Neural progenitor cell (in vitro differentiated cells): ENCODE measurements around the gene CHTF8. TPM values are rescaled to one million over a fixed set of nuclear protein-coding genes. Genes with fewer than 3 reads are reported as not detected.
A peak's percentile ranks its signal among the peaks of the same experiment; 100 is the strongest.

Experiments
- DNase-seq: peaks from one replicate; pipeline ENCODE4 v3.0.0-alpha.2; 2016; ENCODE audit warnings: low spot score
- H2AFZ ChIP-seq: fragments of 200-600 bp; sonication (generic); replicated peaks from 2 replicates; pipeline ENCODE4 v1.6.1; 2016; ENCODE audit warnings: antibody characterized with exemption
- H3F3A ChIP-seq: fragments of 200-600 bp; sonication (generic); 2 replicates; pipeline ENCODE4 v1.6.1; 2016; ENCODE audit warnings: antibody characterized with exemption, low read depth
- H3K27ac ChIP-seq: fragments of 200-600 bp; sonication (generic); 2 replicates; pipeline ENCODE4 v1.5.1; 2016; ENCODE audit warnings: mild to moderate bottlenecking
- H3K27me3 ChIP-seq: fragments of 200-600 bp; sonication (generic); 2 replicates; pipeline ENCODE4 v1.6.1; 2016; ENCODE audit warnings: mild to moderate bottlenecking, moderate library complexity
- H3K36me3 ChIP-seq: fragments of 200-600 bp; sonication (generic); 2 replicates; pipeline ENCODE4 v1.5.1; 2016
- H3K4me1 ChIP-seq: fragments of 200-600 bp; sonication (generic); 2 replicates; pipeline ENCODE4 v1.6.1; 2016; ENCODE audit warnings: mixed run types
- H3K4me2 ChIP-seq: fragments of 200-600 bp; sonication (generic); 2 replicates; pipeline ENCODE4 v1.6.1; 2016
- H3K4me3 ChIP-seq: fragments of 200-600 bp; sonication (generic); 2 replicates; pipeline ENCODE4 v1.5.1; 2016
- H3K79me2 ChIP-seq: fragments of 200-600 bp; sonication (generic); 2 replicates; pipeline ENCODE4 v1.6.1; 2016; ENCODE audit warnings: low read depth
- H3K9ac ChIP-seq: fragments of 200-600 bp; sonication (generic); 2 replicates; pipeline ENCODE4 v1.6.1; 2016
- H3K9me3 ChIP-seq: fragments of 200-600 bp; sonication (generic); 2 replicates; pipeline ENCODE4 v1.5.1; 2016; ENCODE audit warnings: low read depth
- H4K20me1 ChIP-seq: fragments of 200-600 bp; sonication (generic); 2 replicates; pipeline ENCODE4 v1.6.1; 2016; ENCODE audit warnings: low read depth
- H3K27ac Mint-ChIP-seq: 3 replicates; pipeline ENCODE4 v1.8.0; 2021; ENCODE audit warnings: mixed read lengths
- H3K27me3 Mint-ChIP-seq: 2 replicates; pipeline ENCODE4 v1.8.0; 2022; ENCODE audit warnings: low read depth, mild to moderate bottlenecking, inconsistent platforms, moderate library complexity, mixed read lengths; ENCODE audit not compliant: insufficient read depth
- H3K36me3 Mint-ChIP-seq: 3 replicates; pipeline ENCODE4 v1.8.0; 2021; ENCODE audit warnings: mixed read lengths
- H3K4me1 Mint-ChIP-seq: 3 replicates; pipeline ENCODE4 v1.8.0; 2021; ENCODE audit warnings: mixed read lengths
- H3K4me3 Mint-ChIP-seq: 3 replicates; pipeline ENCODE4 v1.8.0; 2021; ENCODE audit warnings: mild to moderate bottlenecking, moderate library complexity, mixed read lengths
- H3K9me3 Mint-ChIP-seq: 3 replicates; pipeline ENCODE4 v1.8.0; 2020; ENCODE audit warnings: mixed read lengths
- EZH2 ChIP-seq: fragments of 200-600 bp; sonication (generic); IDR thresholded peaks from 2 replicates; pipeline ENCODE4 v1.6.1; 2017; ENCODE audit warnings: antibody characterized with exemption, mild to moderate bottlenecking, moderate library complexity
- EZH2phosphoT487 ChIP-seq: fragments of 200-600 bp; sonication (generic); IDR thresholded peaks from 2 replicates; pipeline ENCODE4 v1.6.1; 2017; ENCODE audit warnings: antibody characterized with exemption
- total RNA-seq: library from RNA; depleted of rRNA; stranded (reverse); fragments of >200 nt; gene quantifications from 2 replicates; pipeline ENCODE4 v1.2.3, GENCODE V29; 2015; ENCODE audit warnings: low replicate concordance
- TF ChIP-seq, protein P1 (sequence below): fragments of 200-600 bp; sonication (generic); IDR thresholded peaks from 2 replicates; pipeline ENCODE4 v1.5.1; 2017; ENCODE audit warnings: antibody characterized with exemption, mild to moderate bottlenecking

Gene CHTF8
- total RNA-seq, 1 donor from 2014 or later = 99.8 TPM

DNA sequence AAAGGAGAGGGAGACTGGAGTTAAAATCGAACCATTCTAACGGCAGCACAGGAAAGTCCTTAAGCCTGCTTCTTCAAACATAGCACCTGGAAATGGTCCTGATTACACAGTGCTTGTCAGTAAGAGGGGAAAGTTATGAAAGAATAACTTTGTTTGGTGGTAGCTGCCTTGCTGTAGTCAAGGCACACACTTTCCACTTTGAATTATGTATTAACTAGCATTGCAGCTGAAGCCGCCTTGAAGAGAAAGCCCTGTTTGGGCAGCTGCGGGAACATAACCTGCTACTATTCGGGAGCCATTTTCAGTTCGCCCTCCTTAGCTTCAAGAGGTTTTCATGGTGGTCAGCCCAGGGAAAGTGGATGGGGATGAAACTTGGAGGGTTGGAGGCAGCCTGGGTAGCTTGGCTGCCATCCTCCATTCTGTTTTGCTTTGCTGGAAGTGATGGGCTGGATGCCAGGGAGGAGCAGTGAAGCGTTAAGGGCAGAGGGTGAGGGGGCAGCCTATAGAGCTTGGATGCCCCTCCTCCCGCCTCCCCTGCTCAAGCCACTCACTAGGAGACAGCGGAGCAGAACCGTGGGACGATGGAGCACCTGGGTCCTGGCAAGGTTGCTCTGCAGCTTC, 32.2 kb downstream of the CHTF8 start:
- H3K79me2 ChIP-seq = no peaks in the 10 kb centered on the region
- TF ChIP-seq, protein P1, sequence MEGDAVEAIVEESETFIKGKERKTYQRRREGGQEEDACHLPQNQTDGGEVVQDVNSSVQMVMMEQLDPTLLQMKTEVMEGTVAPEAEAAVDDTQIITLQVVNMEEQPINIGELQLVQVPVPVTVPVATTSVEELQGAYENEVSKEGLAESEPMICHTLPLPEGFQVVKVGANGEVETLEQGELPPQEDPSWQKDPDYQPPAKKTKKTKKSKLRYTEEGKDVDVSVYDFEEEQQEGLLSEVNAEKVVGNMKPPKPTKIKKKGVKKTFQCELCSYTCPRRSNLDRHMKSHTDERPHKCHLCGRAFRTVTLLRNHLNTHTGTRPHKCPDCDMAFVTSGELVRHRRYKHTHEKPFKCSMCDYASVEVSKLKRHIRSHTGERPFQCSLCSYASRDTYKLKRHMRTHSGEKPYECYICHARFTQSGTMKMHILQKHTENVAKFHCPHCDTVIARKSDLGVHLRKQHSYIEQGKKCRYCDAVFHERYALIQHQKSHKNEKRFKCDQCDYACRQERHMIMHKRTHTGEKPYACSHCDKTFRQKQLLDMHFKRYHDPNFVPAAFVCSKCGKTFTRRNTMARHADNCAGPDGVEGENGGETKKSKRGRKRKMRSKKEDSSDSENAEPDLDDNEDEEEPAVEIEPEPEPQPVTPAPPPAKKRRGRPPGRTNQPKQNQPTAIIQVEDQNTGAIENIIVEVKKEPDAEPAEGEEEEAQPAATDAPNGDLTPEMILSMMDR = no peak
- TF ChIP-seq EZH2phosphoT487 (no peak), EZH2 (no peak)
- Mint-ChIP-seq H3K27ac (peak overlapping the region; percentile 93), H3K27me3 (peaks cover 7% of the 10 kb centered on the region), H3K4me3 (peak overlapping the region; percentile 66), H3K4me1 (peaks cover 41% of the 10 kb centered on the region), H3K9me3 (no peaks in the 10 kb centered on the region), H3K36me3 (no peaks in the 10 kb centered on the region)
- H3F3A ChIP-seq = peaks cover 24% of the 10 kb centered on the region
- no peaks in the 10 kb centered on the region for H3K36me3 ChIP-seq
- H3K4me2 ChIP-seq = peak overlapping the region; percentile 31
- no peak overlapping the region for H3K4me3 ChIP-seq
- no peak for DNase-seq
- H3K9ac ChIP-seq = no peak overlapping the region
- H4K20me1 ChIP-seq = no peaks in the 10 kb centered on the region
- H3K4me1 ChIP-seq = peaks cover 24% of the 10 kb centered on the region
- H3K9me3 ChIP-seq = no peaks in the 10 kb centered on the region
- peak overlapping the region; percentile 42 for H2AFZ ChIP-seq
- no peak overlapping the region for H3K27ac ChIP-seq
- peaks cover 3% of the 10 kb centered on the region for H3K27me3 ChIP-seq

DNA sequence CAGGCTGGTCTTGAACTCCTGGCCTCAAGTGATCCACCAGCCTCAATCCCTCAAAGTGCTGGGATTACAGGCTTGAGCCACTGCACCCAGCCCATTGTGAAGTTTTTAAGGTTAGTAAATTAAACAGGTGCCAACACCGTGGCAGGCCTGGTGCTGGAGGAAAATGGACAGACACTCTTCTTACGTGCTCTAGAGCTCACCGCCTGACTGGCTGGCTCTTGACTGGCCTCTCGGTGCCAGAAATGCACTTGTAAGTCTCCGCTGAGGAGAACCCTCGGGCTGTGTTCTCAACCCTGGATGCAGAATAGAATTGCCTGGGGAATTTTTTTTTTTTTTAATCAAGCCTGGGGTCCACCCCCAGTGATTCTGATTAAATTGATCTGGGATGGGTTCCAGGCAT, 37.2 kb downstream of the CHTF8 start:
- H3F3A ChIP-seq = peaks cover 19% of the 10 kb centered on the region
- peaks cover 5% of the 10 kb centered on the region for H3K4me1 ChIP-seq
- H4K20me1 ChIP-seq = no peaks in the 10 kb centered on the region
- no peaks in the 10 kb centered on the region for H3K9me3 ChIP-seq
- TF ChIP-seq EZH2 (no peak), EZH2phosphoT487 (no peak)
- TF ChIP-seq, protein P1 = no peak
- H2AFZ ChIP-seq = no peak overlapping the region
- H3K4me2 ChIP-seq = no peak overlapping the region
- H3K4me3 Mint-ChIP-seq = no peak overlapping the region
- peaks cover 12% of the 10 kb centered on the region for H3K4me1 Mint-ChIP-seq
- no peaks in the 10 kb centered on the region for H3K27me3 ChIP-seq
- peaks cover 4% of the 10 kb centered on the region for H3K27me3 Mint-ChIP-seq
- H3K36me3 Mint-ChIP-seq = no peaks in the 10 kb centered on the region
- H3K4me3 ChIP-seq = no peak overlapping the region
- H3K79me2 ChIP-seq = no peaks in the 10 kb centered on the region
- H3K9me3 Mint-ChIP-seq = no peaks in the 10 kb centered on the region
- H3K27ac ChIP-seq = no peak overlapping the region
- no peak for DNase-seq
- no peaks in the 10 kb centered on the region for H3K36me3 ChIP-seq
- H3K27ac Mint-ChIP-seq = no peak overlapping the region
- no peak overlapping the region for H3K9ac ChIP-seq

DNA sequence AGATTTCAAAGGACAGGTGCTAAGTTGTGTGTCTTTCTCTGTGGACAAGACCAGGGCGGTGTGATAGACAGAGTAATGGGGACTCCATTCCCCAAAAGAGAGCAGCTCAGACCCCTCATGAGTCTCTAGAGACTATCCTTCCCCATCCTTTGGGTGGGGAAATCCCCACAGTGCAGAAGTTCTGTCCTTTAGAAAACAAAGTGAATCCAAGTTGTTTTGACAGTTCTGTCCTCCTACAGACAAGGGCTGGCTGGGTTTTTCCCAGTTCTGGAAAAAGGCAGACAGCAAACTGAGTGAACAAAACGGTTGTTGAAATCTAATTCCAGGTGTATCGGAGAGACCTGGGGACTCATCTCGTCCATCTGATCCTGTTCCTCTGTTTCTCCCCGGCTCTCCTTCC, 37.9 kb downstream of the CHTF8 start:
- Histone ChIP-seq H3K9me3 (no peaks in the 10 kb centered on the region), H4K20me1 (no peaks in the 10 kb centered on the region), H3K27me3 (no peaks in the 10 kb centered on the region), H3K27ac (no peak overlapping the region), H3K36me3 (no peaks in the 10 kb centered on the region), H3K4me1 (peaks cover 5% of the 10 kb centered on the region), H3K4me2 (no peak overlapping the region), H3F3A (peaks cover 13% of the 10 kb centered on the region), H3K4me3 (no peak overlapping the region), H3K9ac (no peak overlapping the region), H3K79me2 (no peaks in the 10 kb centered on the region), H2AFZ (no peak overlapping the region)
- no peaks in the 10 kb centered on the region for H3K9me3 Mint-ChIP-seq
- H3K4me1 Mint-ChIP-seq = peaks cover 8% of the 10 kb centered on the region
- H3K36me3 Mint-ChIP-seq = no peaks in the 10 kb centered on the region
- DNase-seq = no peak
- peaks cover 4% of the 10 kb centered on the region for H3K27me3 Mint-ChIP-seq
- no peak overlapping the region for H3K27ac Mint-ChIP-seq
- no peak for TF ChIP-seq EZH2phosphoT487
- TF ChIP-seq, protein P1 = no peak
- no peak overlapping the region for H3K4me3 Mint-ChIP-seq
